ENCODE data around the gene SP2.

Gene SP2

GRCh38 chr17:47882247-47882646 is 13.8 kb upstream of the SP2 start:
- no peak overlapping the region for H3K4me3 ChIP-seq (ENCODE audit: low read depth, low read length)
- in situ Hi-C loops (cut with HindIII; ENCODE audit: low sequenced_read_pairs): no loop called here
- TF ChIP-seq CTCF (IDR thresholded peaks at IDR 0.05; ENCODE audit: low read depth, low read length): no peak
- DNase-seq (ENCODE audit: low read depth, low spot score): no peak

- no peak for DNase-seq (ENCODE audit: low read depth, low spot score)
- TF ChIP-seq CTCF (IDR thresholded peaks at IDR 0.05; ENCODE audit: low read depth, low read length): no peak
- in situ Hi-C loops (cut with HindIII; ENCODE audit: low sequenced_read_pairs): no loop called here
- H3K4me3 ChIP-seq (ENCODE audit: low read depth, low read length): no peak overlapping the region
These were observed 13.1 kb upstream of the SP2 start for GRCh38 chr17:47882695-47883588.

GRCh38 chr17:47883589-47884426 is 12.2 kb upstream of the SP2 start:
- no peak for TF ChIP-seq CTCF (IDR thresholded peaks at IDR 0.05; ENCODE audit: low read depth, low read length)
- H3K4me3 ChIP-seq (ENCODE audit: low read depth, low read length): no peak overlapping the region
- no peak for DNase-seq (ENCODE audit: low read depth, low spot score)
- in situ Hi-C loops (cut with HindIII; ENCODE audit: low sequenced_read_pairs): no loop called here

GRCh38 chr17:47884427-47884740 is 11.7 kb upstream of the SP2 start:
- H3K4me3 ChIP-seq (ENCODE audit: low read depth, low read length): no peak overlapping the region
- in situ Hi-C loops (cut with HindIII; ENCODE audit: low sequenced_read_pairs): no loop called here
- no peak for TF ChIP-seq CTCF (IDR thresholded peaks at IDR 0.05; ENCODE audit: low read depth, low read length)
- no peak for DNase-seq (ENCODE audit: low read depth, low spot score)

- no peak for TF ChIP-seq CTCF (IDR thresholded peaks at IDR 0.05; ENCODE audit: low read depth, low read length)
- no peak for DNase-seq (ENCODE audit: low read depth, low spot score)
- in situ Hi-C loops (cut with HindIII; ENCODE audit: low sequenced_read_pairs): no loop called here
- no peak overlapping the region for H3K4me3 ChIP-seq (ENCODE audit: low read depth, low read length)
These were observed 10.9 kb upstream of the SP2 start for GRCh38 chr17:47884905-47885730.

GRCh38 chr17:47888293-47888692 is 7.7 kb upstream of the SP2 start:
- DNase-seq (ENCODE audit: low read depth, low spot score): no peak
- in situ Hi-C loops (cut with HindIII; ENCODE audit: low sequenced_read_pairs): no loop called here
- H3K4me3 ChIP-seq (ENCODE audit: low read depth, low read length): no peak overlapping the region
- no peak for TF ChIP-seq CTCF (IDR thresholded peaks at IDR 0.05; ENCODE audit: low read depth, low read length)

Measured in astrocyte of the spinal cord (primary cell).